Measurements from ENCODE around the gene LRP1B.

DNA sequence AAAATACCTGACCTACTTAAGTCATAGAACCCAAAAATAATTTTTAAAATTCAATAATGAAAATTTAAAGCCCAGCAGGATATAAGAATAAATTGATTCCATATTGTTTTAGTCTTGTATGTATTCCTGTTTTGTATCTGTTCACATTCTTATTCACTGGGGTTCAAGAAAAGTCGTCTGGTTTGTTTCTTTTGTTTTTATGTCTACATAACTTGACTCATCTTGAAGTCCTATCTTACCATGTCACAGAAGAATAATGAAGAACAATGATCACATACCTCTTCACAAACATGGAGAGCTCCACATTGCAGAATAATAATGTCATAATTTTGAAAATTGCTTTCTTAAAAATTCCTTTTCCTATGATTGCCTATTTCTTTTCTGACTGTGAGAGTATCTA lies 43.4 kb upstream of the LRP1B start:
- TF ChIP-seq, protein P1, sequence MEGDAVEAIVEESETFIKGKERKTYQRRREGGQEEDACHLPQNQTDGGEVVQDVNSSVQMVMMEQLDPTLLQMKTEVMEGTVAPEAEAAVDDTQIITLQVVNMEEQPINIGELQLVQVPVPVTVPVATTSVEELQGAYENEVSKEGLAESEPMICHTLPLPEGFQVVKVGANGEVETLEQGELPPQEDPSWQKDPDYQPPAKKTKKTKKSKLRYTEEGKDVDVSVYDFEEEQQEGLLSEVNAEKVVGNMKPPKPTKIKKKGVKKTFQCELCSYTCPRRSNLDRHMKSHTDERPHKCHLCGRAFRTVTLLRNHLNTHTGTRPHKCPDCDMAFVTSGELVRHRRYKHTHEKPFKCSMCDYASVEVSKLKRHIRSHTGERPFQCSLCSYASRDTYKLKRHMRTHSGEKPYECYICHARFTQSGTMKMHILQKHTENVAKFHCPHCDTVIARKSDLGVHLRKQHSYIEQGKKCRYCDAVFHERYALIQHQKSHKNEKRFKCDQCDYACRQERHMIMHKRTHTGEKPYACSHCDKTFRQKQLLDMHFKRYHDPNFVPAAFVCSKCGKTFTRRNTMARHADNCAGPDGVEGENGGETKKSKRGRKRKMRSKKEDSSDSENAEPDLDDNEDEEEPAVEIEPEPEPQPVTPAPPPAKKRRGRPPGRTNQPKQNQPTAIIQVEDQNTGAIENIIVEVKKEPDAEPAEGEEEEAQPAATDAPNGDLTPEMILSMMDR (IDR thresholded peaks at IDR 0.05): no peak
- no peak for TF ChIP-seq EP300 (IDR thresholded peaks at IDR 0.05)
- no peak for TF ChIP-seq POLR2A (IDR thresholded peaks at IDR 0.05)

Data from tibial nerve (tissue), 4 donors.